CMK (cell line): ENCODE measurements around the gene OGDH.

ENCODE experiments used
- DNase-seq: peaks from one replicate; pipeline ENCODE4 v3.0.0-alpha.2; 2010; ENCODE audit warnings: low read depth

The OGDH gene

DNA sequence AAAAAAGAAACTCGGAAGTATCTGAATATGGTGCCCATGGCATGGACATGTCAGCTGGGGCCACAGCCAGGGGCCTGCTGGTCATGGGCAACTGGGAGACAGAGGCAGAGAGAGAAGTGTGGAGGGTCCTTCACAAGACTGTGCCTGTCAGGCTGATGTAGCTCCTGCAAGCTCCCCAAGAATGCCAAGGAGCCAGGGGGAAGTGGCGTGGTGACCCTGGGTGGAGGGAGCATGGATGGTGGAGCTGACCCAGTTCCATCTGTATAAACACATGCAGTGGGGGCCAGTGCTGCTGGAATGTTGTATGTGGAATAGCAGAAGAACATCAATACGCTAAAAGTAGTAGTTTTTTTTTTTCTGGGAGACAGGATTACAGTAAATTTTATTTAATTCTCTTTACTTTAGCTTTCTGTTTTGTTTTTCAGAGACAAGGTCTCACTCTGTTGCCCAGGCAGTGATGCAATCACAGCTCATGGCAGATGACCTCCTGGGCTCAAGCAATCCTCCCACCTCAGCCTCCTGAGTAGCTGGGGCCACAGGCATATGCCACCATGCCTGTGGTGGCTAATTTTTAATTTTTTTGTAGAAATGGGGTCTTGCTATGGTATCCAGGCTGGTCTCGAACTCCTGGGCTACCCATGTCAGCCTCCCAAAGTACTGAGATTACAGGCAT lies 131.8 kb downstream of the OGDH start:
- DNase-seq: no peak

DNA sequence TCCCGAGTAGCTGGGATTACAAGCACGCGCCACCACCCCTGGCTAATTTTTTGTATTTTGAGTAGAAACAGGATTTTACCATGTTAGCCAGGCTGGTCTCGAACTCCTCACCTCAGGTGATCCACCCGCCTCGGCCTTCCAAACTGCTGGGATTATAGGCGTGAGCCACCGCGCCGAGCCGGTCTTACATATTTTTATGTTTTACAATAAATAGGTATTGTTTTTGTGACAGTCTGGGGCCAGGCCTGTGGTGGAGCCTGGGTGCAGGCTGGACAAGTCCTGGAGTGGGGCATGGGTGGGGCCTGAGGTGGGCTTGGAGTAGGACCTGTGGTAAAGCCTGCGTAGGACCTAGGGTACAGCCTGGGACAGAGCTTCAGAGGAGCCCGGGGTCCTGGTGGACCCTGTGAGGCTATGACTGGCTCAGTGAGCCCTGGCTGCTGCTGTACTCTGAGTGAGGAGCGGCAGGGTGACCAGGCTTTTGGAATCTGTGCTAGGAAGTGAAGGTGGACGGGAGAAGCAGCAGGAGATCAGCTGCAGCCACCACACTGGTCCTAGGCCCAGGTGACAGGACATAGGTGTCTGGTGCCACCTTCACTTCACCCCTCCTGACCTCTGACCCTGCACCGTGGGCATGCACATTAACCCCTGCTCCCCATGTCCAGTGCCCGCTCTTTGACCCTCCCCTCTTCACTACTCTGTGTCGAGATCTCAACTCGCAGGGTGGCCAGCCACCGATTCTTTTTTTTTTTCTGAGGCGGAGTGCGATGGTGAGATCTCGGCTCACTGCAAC lies 132.6 kb downstream of the OGDH start:
- DNase-seq: no peak

DNA sequence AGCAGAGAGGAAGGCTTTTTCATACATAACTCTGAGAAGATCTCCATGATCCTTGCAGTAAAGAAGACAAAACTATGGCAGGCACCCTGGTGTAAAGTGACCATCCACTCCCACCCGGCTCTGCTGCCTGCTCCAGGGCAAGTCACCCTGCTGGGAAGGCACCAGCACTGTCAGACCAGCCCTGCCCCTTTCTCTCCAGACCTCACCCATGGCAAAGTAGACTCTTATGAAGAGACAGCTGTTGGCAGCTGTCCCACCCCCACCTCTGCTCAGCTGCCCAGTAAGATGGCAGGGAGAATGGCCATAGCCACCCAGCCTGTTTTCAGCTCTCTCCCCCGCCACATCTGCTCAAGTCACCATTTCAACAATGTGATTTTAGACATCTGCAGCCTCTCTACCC lies 133.6 kb downstream of the OGDH start:
- DNase-seq: no peak

DNA sequence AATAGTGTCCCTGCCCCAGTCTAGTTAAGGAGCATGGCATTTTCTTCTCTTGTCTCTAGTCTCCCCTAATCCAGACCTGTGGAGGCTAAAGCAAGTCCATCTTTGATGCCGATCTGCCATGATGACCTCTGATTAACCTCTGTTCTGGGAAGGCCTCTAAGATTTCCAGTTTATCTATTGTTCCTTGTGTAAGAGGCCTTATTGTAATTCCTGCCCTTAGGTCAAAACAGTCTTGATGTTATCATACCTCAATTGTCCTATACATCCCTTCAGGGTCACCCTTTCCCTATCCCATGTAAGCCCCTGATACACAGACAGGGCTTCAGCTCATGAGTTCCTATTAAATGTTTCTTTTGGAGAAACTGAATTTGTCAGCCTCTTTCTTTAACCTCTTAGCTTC lies 137.3 kb downstream of the OGDH start:
- no peak for DNase-seq

DNA sequence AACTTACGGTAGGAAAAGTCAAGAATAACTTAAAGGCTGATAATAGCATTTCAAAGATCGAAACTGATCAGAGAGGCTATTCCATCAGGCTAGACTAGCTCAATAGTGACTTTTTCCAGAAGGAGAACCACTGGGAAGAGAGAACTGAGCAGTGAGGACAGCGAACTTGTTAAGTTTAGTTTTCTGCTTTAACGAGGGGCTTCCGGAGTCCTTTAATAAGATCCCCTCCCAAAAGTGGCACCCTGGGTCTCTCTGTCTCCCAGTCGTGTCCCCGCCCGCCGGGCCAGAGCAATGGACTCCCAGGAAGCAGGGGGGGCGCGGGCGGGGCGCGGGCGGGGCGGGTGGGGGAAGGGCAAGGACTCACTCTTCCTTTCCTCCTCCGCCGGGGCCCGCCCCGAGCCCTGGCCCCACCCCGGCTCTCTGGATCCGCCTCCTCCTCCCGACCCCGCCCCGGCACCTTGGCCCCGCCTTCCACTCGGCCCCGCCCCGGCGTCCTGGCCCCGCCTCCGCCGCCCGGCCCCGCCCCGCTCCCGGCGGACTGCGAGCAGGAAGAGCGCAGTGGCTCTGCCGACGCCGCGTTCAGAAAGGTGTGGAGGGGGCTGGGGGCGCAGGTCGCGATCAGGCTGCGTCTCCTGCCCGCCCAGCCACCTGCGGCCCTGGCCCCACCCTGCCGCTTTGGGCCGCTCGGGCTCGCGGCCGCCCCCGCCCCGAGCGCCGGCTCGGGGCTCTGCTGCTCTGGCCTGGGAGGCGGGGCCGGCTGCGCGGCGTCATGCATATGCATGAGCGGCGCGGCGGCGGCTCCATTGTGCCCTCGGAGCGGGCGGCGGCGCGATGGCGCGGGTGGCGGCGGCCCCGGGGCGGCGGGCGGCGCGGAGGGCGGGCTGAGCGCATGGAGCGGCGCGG lies 141.9 kb downstream of the OGDH start, which contains the start of gene ZMIZ2:
ZMIZ2 (plus strand) TSS at position 803 of the 903 bp plus-strand sequence. CDS start 7,403 bp downstream, outside the sequence.
- DNase-seq: peak; percentile 40

DNA sequence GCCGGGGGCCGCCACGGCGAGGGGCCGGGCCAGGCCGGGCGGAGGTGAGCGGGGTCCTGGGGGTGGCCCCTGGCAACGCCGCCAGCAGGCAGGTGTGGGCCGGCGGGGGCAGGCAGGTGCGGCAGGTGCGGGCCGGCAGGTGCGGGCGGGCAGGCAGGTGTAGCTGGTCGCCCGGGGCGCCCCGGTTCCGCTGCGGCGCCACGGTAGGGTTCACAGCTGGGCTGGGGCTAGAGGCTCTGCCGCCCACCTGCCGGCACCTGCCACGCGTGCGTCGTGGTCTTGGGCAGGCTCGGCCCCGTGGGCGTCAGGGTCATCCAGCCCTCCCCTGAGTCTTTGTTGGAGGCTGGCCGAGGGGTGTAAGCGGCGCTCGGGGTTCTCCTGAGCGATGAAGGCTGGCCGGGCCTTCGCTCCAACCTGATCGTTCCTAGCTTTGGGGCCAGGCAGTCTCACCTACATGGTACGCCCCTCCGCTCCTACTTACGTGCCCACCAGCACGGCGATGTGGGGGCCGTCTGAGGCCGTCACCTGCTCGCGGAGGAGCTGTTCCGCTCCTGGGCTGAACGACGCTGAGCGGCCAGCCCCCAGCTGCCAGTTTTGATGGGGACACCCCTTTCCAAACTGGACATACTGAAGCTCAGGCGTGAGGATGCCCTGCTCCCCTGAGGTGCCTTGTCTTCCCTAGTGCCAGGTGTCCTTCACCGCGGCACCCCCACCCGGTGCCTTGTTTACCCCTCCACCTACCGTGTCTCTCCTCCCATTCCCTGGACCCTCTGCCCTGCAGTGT lies 142.7 kb downstream of the OGDH start:
- no peak for DNase-seq

DNA sequence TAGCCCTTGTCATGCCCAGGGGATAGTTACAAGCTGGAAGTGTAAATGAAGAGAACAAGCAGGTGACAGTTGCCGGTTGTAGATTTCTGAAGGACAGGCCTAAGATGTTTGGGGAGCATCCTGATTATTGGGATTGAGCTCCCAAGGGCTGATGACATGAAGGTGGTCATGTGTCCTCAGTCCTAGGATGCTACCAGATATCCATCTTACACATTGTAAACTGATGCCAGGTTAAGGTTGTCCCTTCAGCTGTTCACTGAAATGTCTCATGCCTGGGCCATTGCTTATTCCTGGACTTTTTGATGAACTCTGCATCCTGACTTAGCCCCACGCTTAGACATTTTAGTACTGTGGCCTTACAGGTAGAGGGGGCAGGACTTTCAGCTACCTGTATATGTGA lies 143.6 kb downstream of the OGDH start:
- no peak for DNase-seq

DNA sequence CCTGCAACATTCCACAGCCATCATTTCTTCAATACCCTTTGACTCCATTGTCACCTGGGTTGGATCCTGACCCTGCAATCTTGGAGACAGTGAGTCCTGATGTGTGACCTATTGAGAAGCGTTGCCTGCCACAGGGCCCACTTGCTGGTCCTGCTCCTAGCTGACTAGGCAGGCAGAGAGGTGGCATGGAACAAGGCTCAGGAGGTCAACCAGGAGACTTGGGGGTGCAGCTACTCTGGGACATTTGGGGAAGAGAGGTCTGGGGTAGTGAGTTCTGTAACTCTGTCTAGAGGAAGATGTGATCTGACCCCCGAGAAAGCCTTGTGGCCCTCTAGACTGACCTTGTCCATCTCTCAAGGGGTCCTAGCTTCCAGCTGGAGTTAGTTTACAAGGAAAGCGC lies 144.0 kb downstream of the OGDH start:
- no peak for DNase-seq

DNA sequence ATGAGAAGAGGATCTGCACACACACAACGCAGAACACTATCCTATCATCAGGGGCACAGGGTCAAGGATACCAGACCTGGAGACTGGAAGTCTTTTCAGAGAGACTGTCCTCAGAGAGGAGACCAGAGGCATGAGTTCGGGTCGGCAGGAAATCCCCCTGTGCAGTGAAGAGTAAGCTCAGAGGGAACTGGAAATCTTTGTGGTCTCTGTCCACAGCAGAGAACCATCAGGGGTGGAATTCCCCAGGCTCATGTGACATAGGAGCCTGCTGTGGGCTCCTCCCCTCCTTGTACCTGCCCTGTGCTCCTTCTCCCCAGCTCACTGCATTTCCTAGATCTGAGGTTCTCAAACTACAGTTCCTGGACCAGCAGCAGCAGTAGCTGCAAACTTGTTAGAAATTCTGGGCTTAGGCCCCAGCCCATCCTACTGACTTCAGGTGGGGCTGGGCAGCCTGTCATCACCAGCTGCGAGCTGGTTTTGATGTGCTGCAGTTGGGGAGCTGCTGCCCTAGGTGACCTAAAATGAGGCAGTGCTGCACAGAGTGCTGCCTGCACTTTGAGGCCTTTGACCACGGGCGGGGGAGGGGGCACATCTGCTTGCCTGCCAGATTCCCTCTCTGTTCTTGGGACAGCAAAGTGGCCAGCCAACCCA lies 144.6 kb downstream of the OGDH start:
- no peak for DNase-seq

DNA sequence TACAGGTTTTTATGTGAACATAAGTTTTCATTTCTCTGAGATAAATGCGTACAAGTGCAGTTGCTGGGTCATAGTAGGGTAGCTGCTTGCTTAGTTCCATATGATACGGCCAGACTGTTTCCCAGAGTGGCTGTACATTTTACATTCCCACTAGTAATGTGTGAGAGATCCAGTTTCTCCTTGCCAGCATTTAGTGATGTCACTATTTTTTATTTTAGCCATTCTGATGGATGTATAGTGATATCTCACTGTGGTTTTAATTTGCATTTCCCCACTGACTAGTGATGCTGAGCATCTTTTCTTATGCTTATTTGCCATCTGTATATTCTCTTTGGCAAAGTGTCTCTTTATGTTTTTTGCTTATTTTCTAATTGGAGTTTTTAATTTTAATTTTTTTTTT lies 146.4 kb downstream of the OGDH start:
- no peak for DNase-seq

DNA sequence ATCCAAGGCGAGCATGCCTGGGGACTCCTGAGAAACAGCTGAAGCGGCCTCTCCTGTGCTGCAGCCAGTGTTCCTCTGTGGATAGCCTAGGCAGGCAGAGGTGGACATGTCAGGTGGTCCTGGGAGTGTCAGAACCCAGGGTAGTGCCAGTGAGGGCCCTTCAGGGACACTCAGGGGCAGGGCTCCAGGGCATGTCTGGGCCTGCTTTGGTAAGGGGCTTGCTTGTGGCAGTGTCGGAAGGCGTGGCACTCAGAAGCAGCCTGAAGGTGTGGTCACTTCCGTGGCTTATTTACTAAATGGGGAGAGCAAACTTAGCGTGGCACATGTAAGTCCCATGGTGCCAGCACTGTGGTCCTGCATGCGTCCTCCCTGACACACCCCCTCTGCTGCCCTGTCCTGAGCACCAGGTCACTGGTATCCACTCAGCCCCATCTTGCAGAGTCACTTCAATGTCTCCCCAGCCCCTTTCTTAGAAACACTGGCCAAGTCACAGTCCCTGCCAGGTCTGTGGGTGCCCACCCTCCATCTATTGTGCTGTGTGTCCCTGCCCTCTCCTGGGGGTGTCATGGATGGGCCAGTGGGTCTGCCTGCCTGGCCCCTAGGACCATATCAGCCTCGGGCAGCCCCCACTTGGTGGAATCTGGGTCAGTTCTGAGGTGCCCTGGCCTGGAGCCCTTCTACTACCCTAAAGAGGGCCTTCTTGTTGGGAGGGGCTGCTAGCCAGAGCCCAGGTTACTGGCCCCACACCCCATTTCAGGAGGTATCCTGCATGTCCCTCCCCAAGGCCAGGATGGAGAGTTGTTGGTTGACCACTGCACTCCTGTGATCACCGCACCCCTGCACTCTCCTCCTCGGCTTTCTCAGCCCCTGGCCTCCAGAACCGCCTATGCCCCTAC lies 148.6 kb downstream of the OGDH start:
- DNase-seq: no peak

DNA sequence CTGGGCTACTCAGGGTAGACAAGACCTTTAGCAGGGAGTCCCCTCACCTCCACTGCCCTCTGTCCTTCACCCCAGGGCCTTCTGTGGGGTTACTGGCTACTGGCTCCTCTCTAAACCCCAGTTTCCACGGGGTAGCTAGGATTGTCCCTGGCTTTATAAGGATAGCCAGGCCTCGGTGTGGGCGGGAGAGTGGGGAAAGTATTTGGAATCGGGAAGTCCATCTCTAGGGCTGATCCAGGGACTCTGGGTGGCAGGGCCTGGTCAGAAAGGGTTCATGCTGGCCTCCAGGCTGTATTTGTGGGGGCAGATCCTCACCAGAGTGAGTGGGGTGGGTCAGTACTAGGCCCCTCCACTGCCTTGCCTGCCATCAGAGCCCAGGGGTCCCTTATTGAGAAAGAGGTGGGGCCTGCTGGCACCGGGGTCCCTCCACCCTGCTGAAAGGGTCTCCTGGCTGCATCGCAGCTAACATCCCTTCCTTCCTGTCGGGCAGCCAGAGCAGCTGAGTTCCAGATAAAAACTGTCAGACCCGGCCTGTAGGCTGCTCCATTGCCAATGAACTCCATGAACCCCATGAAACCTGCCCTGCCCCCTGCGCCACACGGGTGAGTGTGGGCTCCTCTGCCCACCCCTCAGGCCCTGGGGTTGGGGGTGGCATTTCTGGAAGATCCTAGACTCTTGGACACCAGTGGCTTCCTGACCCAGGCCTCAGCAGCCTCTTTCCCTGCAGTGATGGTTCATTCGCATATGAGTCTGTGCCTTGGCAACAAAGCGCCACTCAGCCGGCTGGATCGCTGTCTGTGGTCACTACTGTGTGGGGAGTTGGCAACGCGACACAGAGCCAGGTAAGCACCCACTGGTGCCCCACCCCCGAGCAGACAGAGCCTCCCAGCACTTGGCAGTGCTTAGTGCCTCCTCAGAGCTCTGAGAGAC lies 149.5 kb downstream of the OGDH start:
- no peak for DNase-seq

DNA sequence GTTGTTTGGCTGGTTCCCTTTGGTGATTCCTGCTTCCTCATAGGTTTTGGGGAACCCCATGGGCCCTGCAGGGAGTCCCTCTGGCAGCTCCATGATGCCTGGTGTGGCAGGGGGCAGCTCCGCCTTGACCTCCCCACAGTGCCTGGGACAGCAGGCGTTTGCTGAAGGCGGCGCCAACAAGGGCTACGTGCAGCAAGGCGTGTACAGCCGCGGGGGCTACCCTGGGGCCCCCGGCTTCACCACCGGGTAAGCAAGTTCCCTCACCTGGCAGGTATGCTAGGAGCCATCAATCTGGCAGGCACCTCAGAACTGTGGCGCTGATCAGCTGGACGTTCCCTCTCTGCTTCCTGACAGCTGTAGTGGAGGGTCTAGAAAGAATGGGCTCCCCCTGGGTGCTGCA lies 150.5 kb downstream of the OGDH start:
- DNase-seq: no peak

DNA sequence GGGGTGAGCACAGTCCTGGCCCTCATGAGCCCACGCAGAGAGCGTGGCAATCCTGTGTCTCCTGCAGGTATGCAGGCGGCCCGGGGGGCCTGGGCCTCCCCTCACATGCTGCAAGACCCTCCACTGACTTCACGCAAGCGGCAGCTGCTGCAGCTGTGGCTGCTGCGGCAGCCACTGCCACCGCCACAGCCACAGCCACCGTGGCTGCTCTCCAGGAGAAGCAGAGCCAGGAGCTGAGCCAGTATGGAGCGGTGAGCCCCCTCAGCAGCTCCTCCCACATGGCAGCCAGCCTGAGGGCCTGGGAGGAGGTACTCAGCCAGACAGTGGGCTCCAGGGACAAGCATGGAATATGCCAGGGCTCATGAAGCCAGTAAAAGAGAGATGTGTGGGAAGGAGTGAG lies 150.9 kb downstream of the OGDH start:
- no peak for DNase-seq

DNA sequence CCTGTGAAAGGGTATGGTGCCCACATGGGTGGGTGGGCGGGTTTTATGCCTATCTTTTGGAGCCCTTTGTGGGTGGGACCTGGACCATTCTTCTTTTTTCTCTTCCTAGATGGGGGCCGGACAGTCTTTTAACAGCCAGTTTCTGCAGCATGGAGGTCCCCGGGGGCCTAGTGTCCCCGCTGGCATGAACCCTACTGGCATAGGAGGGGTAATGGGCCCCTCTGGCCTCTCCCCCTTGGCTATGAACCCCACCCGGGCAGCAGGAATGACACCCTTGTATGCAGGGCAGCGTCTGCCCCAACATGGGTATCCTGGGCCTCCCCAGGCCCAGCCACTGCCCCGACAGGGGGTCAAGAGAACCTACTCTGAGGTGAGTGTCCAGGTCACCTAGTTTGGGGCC lies 151.3 kb downstream of the OGDH start:
- DNase-seq: no peak
